ENCODE measurements around the gene ACTR5.

Gene ACTR5

GRCh38 chr20:38755324-38755910 lies 7.2 kb downstream of the ACTR5 start:
- TF ChIP-seq CTCF (IDR thresholded peaks at IDR 0.05; ENCODE audit: poor library complexity, severe bottlenecking): no peak
- Histone ChIP-seq H3K4me3 (ENCODE audit: severe bottlenecking) (no peak overlapping the region), H3K9me3 (ENCODE audit: severe bottlenecking) (no peaks in the 10 kb centered on the region), H3K27ac (ENCODE audit: poor library complexity, severe bottlenecking) (no peak overlapping the region), H3K27me3 (ENCODE audit: insufficient read depth, poor library complexity, severe bottlenecking) (no peaks in the 10 kb centered on the region), H3K36me3 (ENCODE audit: low read depth) (peaks cover 97% of the 10 kb centered on the region), H3K4me1 (ENCODE audit: insufficient read depth, poor library complexity, severe bottlenecking) (no peaks in the 10 kb centered on the region)
- DNase-seq (ENCODE audit: low spot score) (no peak), ATAC-seq (ENCODE audit: low read depth) (no peak)

DNA sequence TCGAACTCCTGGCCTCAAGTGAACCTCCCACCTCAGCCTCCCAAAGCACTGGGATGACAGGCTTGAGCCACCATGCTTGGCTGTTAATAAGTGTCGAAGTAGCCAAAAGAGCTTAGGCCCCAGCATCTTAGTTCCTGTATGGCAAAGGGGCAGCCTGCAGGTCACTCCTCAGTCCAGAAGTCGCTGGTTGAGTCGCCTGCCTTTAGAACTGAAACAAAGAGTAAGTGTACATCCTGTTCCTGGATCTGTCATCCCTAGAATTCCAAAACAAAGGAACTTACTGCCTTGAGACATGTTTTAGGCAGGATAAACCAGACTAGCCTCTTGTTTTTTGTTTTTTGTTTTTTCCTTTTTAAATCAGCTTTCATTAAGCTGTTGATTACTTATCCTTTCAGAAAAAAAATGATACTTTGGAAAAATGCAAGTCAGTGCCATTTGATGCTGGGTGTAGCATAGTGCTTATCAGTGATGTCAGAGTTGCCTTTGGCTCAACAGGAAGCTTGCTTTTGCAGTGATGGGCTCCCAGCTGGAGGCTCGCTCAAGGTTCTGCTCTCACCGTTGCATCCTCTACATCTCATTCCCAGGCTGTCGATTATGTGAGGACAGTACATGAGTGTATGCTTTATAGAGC lies 9.0 kb downstream of the ACTR5 start:
- Histone ChIP-seq H3K4me3 (ENCODE audit: severe bottlenecking) (no peak overlapping the region), H3K27me3 (ENCODE audit: insufficient read depth, poor library complexity, severe bottlenecking) (no peaks in the 10 kb centered on the region), H3K27ac (ENCODE audit: poor library complexity, severe bottlenecking) (no peak overlapping the region), H3K36me3 (ENCODE audit: low read depth) (peaks cover 96% of the 10 kb centered on the region), H3K9me3 (ENCODE audit: severe bottlenecking) (no peaks in the 10 kb centered on the region), H3K4me1 (ENCODE audit: insufficient read depth, poor library complexity, severe bottlenecking) (no peaks in the 10 kb centered on the region)
- ATAC-seq (ENCODE audit: low read depth): 0 out of 3 replicates have a peak, but pooled peaks have one; percentile 15
- no peak for TF ChIP-seq CTCF (IDR thresholded peaks at IDR 0.05; ENCODE audit: poor library complexity, severe bottlenecking)
- no peak for DNase-seq (ENCODE audit: low spot score)

- ATAC-seq (ENCODE audit: low read depth): no peak
Measured at GRCh38 chr20:38759106-38759505, 10.8 kb downstream of the ACTR5 start.

GRCh38 chr20:38760978-38761377 lies 12.7 kb downstream of the ACTR5 start:
- TF ChIP-seq CTCF (IDR thresholded peaks at IDR 0.05; ENCODE audit: poor library complexity, severe bottlenecking): no peak
- peaks cover 13% of the 10 kb centered on the region for H3K4me1 ChIP-seq (ENCODE audit: insufficient read depth, poor library complexity, severe bottlenecking)
- H3K27ac ChIP-seq (ENCODE audit: poor library complexity, severe bottlenecking): no peak overlapping the region
- ATAC-seq (ENCODE audit: low read depth) (no peak), DNase-seq (ENCODE audit: low spot score) (no peak)
- no peak overlapping the region for H3K4me3 ChIP-seq (ENCODE audit: severe bottlenecking)
- peaks cover 91% of the 10 kb centered on the region for H3K36me3 ChIP-seq (ENCODE audit: low read depth)
- H3K9me3 ChIP-seq (ENCODE audit: severe bottlenecking): no peaks in the 10 kb centered on the region
- H3K27me3 ChIP-seq (ENCODE audit: insufficient read depth, poor library complexity, severe bottlenecking): no peaks in the 10 kb centered on the region

More at GRCh38 chr20:38759106-38759505, 10.8 kb downstream of the ACTR5 start:
- Histone ChIP-seq H3K4me1 (ENCODE audit: insufficient read depth, poor library complexity, severe bottlenecking) (no peaks in the 10 kb centered on the region), H3K9me3 (ENCODE audit: severe bottlenecking) (no peaks in the 10 kb centered on the region), H3K27ac (ENCODE audit: poor library complexity, severe bottlenecking) (no peak overlapping the region), H3K27me3 (ENCODE audit: insufficient read depth, poor library complexity, severe bottlenecking) (no peaks in the 10 kb centered on the region), H3K36me3 (ENCODE audit: low read depth) (peaks cover 94% of the 10 kb centered on the region), H3K4me3 (ENCODE audit: severe bottlenecking) (no peak overlapping the region)
- DNase-seq (ENCODE audit: low spot score): no peak
- TF ChIP-seq CTCF (IDR thresholded peaks at IDR 0.05; ENCODE audit: poor library complexity, severe bottlenecking): no peak

GRCh38 chr20:38762174-38762573 lies 13.9 kb downstream of the ACTR5 start:
- peaks cover 13% of the 10 kb centered on the region for H3K4me1 ChIP-seq (ENCODE audit: insufficient read depth, poor library complexity, severe bottlenecking)
- no peak for TF ChIP-seq CTCF (IDR thresholded peaks at IDR 0.05; ENCODE audit: poor library complexity, severe bottlenecking)
- peaks cover 91% of the 10 kb centered on the region for H3K36me3 ChIP-seq (ENCODE audit: low read depth)

More at GRCh38 chr20:38762174-38762573, 13.9 kb downstream of the ACTR5 start:
- Histone ChIP-seq H3K27ac (ENCODE audit: poor library complexity, severe bottlenecking) (no peak overlapping the region), H3K27me3 (ENCODE audit: insufficient read depth, poor library complexity, severe bottlenecking) (no peaks in the 10 kb centered on the region), H3K9me3 (ENCODE audit: severe bottlenecking) (no peaks in the 10 kb centered on the region), H3K4me3 (ENCODE audit: severe bottlenecking) (no peak overlapping the region)
- DNase-seq (ENCODE audit: low spot score) (no peak), ATAC-seq (ENCODE audit: low read depth) (no peak)
